ENCODE results near the gene ZNF467. TPM values are rescaled to one million over a fixed set of nuclear protein-coding genes. Genes with fewer than 3 reads are reported as not detected.

Gene ZNF467
- total RNA-seq, 1 experiment from 2014 or later: 18.1 TPM

DNA sequence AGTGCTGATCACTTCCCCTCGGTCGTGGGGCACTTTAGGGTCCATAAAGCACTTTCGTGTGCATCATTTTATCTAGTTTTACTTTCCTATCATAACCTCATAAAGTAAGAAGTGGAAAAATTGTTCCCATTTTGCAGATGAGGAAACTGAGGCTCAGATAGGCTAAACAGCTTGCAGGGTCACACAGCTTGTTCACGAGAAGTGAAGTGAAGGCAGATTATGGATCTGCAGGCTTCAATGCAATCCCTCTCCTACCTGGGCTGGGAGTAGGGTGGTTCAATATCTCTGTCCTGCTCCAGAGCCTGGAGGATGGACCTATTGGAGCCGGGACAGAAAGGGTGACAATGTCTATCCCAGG lies 10.8 kb upstream of the ZNF467 start:
- no peak for DNase-seq (ENCODE audit: low read depth, low spot score)
- Histone ChIP-seq H3K4me1 (ENCODE audit: control insufficient read depth, insufficient read depth, low read length) (no peaks in the 10 kb centered on the region; the same call in 1 of the 2 replicates), H3K27ac (ENCODE audit: low read length) (no peak overlapping the region), H3K9me3 (ENCODE audit: control insufficient read depth, insufficient read depth, low read depth, low read length) (no peaks in the 10 kb centered on the region), H3K4me3 (ENCODE audit: low read depth in 2 of 2, low read length in 2 of 2) (no peak overlapping the region), H3K36me3 (ENCODE audit: control insufficient read depth, insufficient read depth, low read length) (no peaks in the 10 kb centered on the region), H3K27me3 (ENCODE audit: control insufficient read depth, insufficient read depth, low read length) (no peaks in the 10 kb centered on the region)
- in situ Hi-C loops (cut with HindIII; ENCODE audit: low pct_unique_long_range_greater_than_20kb, low sequenced_read_pairs): no loop called here
- ChIA-PET CTCF (no interaction called here), POLR2A (no interaction called here)
- no peak for ATAC-seq
- no TSS peak for BruUV-seq (replicated peaks)
- intact Hi-C loops (cut with micrococcal nuclease; ENCODE audit: unreplicated experiment): no loop called here
- TF ChIP-seq SIN3A (IDR thresholded peaks at IDR 0.05; ENCODE audit: borderline replicate concordance, insufficient read depth, low read depth, low read length): no peak
- TF ChIP-seq TCF7L2 (IDR thresholded peaks at IDR 0.05; ENCODE audit: low read depth, low read length): no peak
- TF ChIP-seq, protein P1, sequence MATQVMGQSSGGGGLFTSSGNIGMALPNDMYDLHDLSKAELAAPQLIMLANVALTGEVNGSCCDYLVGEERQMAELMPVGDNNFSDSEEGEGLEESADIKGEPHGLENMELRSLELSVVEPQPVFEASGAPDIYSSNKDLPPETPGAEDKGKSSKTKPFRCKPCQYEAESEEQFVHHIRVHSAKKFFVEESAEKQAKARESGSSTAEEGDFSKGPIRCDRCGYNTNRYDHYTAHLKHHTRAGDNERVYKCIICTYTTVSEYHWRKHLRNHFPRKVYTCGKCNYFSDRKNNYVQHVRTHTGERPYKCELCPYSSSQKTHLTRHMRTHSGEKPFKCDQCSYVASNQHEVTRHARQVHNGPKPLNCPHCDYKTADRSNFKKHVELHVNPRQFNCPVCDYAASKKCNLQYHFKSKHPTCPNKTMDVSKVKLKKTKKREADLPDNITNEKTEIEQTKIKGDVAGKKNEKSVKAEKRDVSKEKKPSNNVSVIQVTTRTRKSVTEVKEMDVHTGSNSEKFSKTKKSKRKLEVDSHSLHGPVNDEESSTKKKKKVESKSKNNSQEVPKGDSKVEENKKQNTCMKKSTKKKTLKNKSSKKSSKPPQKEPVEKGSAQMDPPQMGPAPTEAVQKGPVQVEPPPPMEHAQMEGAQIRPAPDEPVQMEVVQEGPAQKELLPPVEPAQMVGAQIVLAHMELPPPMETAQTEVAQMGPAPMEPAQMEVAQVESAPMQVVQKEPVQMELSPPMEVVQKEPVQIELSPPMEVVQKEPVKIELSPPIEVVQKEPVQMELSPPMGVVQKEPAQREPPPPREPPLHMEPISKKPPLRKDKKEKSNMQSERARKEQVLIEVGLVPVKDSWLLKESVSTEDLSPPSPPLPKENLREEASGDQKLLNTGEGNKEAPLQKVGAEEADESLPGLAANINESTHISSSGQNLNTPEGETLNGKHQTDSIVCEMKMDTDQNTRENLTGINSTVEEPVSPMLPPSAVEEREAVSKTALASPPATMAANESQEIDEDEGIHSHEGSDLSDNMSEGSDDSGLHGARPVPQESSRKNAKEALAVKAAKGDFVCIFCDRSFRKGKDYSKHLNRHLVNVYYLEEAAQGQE (IDR thresholded peaks at IDR 0.05; ENCODE audit: insufficient read depth in 1 of 2, low read depth in 2 of 2, low read length in 1 of 2): no peak
- no peak for TF ChIP-seq POLR2AphosphoS5 (IDR thresholded peaks at IDR 0.05; ENCODE audit: low read depth, low read length)
- TF ChIP-seq, protein P2, sequence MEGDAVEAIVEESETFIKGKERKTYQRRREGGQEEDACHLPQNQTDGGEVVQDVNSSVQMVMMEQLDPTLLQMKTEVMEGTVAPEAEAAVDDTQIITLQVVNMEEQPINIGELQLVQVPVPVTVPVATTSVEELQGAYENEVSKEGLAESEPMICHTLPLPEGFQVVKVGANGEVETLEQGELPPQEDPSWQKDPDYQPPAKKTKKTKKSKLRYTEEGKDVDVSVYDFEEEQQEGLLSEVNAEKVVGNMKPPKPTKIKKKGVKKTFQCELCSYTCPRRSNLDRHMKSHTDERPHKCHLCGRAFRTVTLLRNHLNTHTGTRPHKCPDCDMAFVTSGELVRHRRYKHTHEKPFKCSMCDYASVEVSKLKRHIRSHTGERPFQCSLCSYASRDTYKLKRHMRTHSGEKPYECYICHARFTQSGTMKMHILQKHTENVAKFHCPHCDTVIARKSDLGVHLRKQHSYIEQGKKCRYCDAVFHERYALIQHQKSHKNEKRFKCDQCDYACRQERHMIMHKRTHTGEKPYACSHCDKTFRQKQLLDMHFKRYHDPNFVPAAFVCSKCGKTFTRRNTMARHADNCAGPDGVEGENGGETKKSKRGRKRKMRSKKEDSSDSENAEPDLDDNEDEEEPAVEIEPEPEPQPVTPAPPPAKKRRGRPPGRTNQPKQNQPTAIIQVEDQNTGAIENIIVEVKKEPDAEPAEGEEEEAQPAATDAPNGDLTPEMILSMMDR (IDR thresholded peaks at IDR 0.05): no peak

DNA sequence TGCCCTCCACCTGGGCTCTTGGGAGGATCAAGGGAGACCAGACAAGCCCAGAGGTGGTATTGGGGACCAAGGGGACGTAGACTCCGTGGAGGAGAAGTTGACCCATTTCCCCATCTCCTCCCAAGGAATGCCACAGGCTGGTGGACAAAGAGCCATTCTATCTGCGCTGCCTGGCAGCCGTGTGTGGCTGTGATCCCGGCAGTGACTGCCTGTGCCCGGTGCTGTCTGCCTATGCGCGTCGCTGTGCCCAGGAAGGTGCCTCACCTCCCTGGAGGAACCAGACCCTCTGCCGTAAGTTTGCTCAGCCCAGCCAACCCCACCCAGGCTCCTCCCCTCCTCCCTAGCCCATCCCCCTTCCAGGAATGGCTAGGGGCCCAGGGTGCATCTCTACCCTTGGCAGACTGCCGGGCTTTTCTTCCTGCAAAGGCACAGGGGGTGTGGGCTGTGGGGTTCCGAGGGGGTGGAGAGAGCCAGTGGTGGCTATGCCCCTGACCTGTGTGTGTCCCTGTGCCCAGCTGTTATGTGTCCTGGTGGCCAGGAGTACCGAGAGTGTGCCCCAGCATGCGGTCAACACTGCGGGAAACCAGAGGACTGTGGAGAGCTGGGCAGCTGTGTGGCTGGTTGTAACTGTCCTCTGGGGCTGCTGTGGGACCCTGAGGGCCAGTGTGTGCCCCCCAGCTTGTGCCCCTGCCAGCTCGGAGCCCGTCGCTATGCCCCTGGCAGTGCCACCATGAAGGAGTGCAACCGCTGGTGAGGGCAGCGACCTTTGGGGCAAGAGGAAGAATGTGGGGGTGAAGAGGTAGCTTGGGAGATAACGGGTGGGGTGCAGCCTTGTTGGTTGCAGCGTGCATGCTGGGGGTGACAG lies 10.2 kb upstream of the ZNF467 start:
- POLR2A ChIA-PET: no interaction called here
- BruUV-seq (replicated peaks): no TSS peak
- CTCF ChIA-PET: no interaction called here
- Histone ChIP-seq H3K4me3 (ENCODE audit: low read depth in 2 of 2, low read length in 2 of 2) (no peak overlapping the region), H3K36me3 (ENCODE audit: control insufficient read depth, insufficient read depth, low read length) (no peaks in the 10 kb centered on the region), H3K4me1 (ENCODE audit: control insufficient read depth, insufficient read depth, low read length) (no peaks in the 10 kb centered on the region; the same call in 1 of the 2 replicates), H3K27ac (ENCODE audit: low read length) (no peak overlapping the region), H3K27me3 (ENCODE audit: control insufficient read depth, insufficient read depth, low read length) (no peaks in the 10 kb centered on the region), H3K9me3 (ENCODE audit: control insufficient read depth, insufficient read depth, low read depth, low read length) (no peaks in the 10 kb centered on the region)
- intact Hi-C loops (cut with micrococcal nuclease; ENCODE audit: unreplicated experiment): no loop called here
- TF ChIP-seq, protein P1 (IDR thresholded peaks at IDR 0.05; ENCODE audit: insufficient read depth in 1 of 2, low read depth in 2 of 2, low read length in 1 of 2): no peak
- TF ChIP-seq POLR2AphosphoS5 (IDR thresholded peaks at IDR 0.05; ENCODE audit: low read depth, low read length) (no peak), TCF7L2 (IDR thresholded peaks at IDR 0.05; ENCODE audit: low read depth, low read length) (no peak), SIN3A (IDR thresholded peaks at IDR 0.05; ENCODE audit: borderline replicate concordance, insufficient read depth, low read depth, low read length) (no peak)
- TF ChIP-seq, protein P2 (IDR thresholded peaks at IDR 0.05): no peak
- DNase-seq (ENCODE audit: low read depth, low spot score): no peak
- no peak for ATAC-seq
- in situ Hi-C loops (cut with HindIII; ENCODE audit: low pct_unique_long_range_greater_than_20kb, low sequenced_read_pairs): no loop called here

Measured in Panc1 (cell line).